H1 (cell line): ENCODE measurements around the gene CNOT2. TPM values are rescaled to one million over a fixed set of nuclear protein-coding genes. Genes with fewer than 3 reads are reported as not detected.

ENCODE experiments used
- GABPA ChIP-seq: IDR thresholded peaks from 2 replicates; pipeline ENCODE4 v1.6.1; 2011; ENCODE audit warnings: mild to moderate bottlenecking, low read length, moderate library complexity, borderline replicate concordance; ENCODE audit not compliant: insufficient read depth
- HDAC2 ChIP-seq, 2 experiments: fragments of 300-600 bp in 1 of 2; sonication (generic) in 1 of 2; IDR thresholded peaks; 2 replicates each; pipeline ENCODE4 v1.6.1; 2011 to 2012; ENCODE audit warnings: low read depth in 2 of 2, low read length in 2 of 2, mild to moderate bottlenecking in 2 of 2, moderate library complexity in 2 of 2, borderline replicate concordance in 1 of 2, inconsistent platforms in 1 of 2
- MAFK ChIP-seq: IDR thresholded peaks from 2 replicates; pipeline ENCODE4 v1.6.1; 2012; ENCODE audit warnings: low read depth, mild to moderate bottlenecking, improper control_type of control experiment, low read length
- RBBP5 ChIP-seq: IDR thresholded peaks from 2 replicates; pipeline ENCODE4 v1.7.1; 2012; ENCODE audit warnings: low read depth, mild to moderate bottlenecking, inconsistent platforms, low read length, moderate library complexity, borderline replicate concordance
- RNF2 ChIP-seq: fragments of 200-900, 300-1000 bp; sonication (generic); IDR thresholded peaks from 2 replicates; pipeline ENCODE4 v1.7.1; 2016; ENCODE audit warnings: borderline replicate concordance, low read depth, mild to moderate bottlenecking, antibody characterized with exemption, low read length; ENCODE audit not compliant: poor library complexity, severe bottlenecking; ENCODE audit errors: missing control alignments
- RXRA ChIP-seq: IDR thresholded peaks from 2 replicates; pipeline ENCODE4 v1.6.1; 2011; ENCODE audit warnings: low read depth, mild to moderate bottlenecking, low read length, moderate library complexity; ENCODE audit not compliant: insufficient read depth
- SIRT6 ChIP-seq: IDR thresholded peaks from one replicate; pipeline ENCODE4 v1.7.1; 2012; ENCODE audit warnings: low read length, inconsistent platforms
- TBP ChIP-seq: IDR thresholded peaks from 2 replicates; pipeline ENCODE4 v1.6.1; 2011; ENCODE audit warnings: low read depth, low read length, improper control_type of control experiment
- polyA plus RNA-seq, 7 experiments: library from polyadenylated mRNA; depleted of rRNA in 3 of 7; stranded (reverse) in 5 of 7; unstranded in 2 of 7; fragments of >200 nt in 5 of 7; fragments of 200-250 nt in 2 of 7; gene quantifications; 1 replicate in 5 of 7; 2 replicates in 1 of 7; 4 replicates in 1 of 7; pipeline versions ENCODE4 v1.2.1 to v1.2.3, GENCODE V29; 2011 to 2013; ENCODE audit warnings: missing spikeins in 2 of 7, mixed read lengths in 2 of 7
- total RNA-seq: library from RNA; stranded (reverse); fragmentation: NEBNext Ultra II Directional; extraction: Animal tissue kit (Norgen Biotek cat#: 25700); gene quantifications from 2 replicates; pipeline ENCODE4 v1.2.1, GENCODE V29; 2021
- TF ChIP-seq, protein P1 (sequence below): fragments of 300-600 bp; sonication (generic); IDR thresholded peaks from 2 replicates; pipeline ENCODE4 v1.7.1; 2012; ENCODE audit warnings: low read length, moderate library complexity, mild to moderate bottlenecking, inconsistent platforms; ENCODE audit not compliant: insufficient replicate concordance

Gene CNOT2
- total and polyA plus RNA-seq, 2 of the 8 experiments (the other 6 are each of a cell fraction or from before 2014, with no cell fraction given): 61.2 to 64.8 TPM

DNA sequence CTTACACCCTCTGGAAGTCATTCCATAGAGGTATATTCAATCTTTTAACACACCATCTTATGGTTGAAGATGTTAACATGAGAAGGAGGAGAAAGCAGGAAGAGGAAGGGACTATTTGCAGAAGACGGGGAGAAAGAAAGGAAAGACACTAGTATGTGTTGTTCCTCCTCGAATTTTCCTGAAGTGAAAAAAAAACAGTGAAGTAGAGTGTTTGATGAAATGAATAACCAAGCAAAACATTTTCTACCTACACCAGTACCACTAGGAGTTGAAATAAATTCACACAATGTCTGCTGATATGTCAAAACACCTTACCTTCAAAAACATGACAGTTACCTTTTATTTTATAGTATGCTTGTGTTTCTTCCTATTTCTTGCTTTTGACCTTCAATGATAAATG lies 1.4 kb upstream of the CNOT2 start (continued):
- TF ChIP-seq, protein P1, sequence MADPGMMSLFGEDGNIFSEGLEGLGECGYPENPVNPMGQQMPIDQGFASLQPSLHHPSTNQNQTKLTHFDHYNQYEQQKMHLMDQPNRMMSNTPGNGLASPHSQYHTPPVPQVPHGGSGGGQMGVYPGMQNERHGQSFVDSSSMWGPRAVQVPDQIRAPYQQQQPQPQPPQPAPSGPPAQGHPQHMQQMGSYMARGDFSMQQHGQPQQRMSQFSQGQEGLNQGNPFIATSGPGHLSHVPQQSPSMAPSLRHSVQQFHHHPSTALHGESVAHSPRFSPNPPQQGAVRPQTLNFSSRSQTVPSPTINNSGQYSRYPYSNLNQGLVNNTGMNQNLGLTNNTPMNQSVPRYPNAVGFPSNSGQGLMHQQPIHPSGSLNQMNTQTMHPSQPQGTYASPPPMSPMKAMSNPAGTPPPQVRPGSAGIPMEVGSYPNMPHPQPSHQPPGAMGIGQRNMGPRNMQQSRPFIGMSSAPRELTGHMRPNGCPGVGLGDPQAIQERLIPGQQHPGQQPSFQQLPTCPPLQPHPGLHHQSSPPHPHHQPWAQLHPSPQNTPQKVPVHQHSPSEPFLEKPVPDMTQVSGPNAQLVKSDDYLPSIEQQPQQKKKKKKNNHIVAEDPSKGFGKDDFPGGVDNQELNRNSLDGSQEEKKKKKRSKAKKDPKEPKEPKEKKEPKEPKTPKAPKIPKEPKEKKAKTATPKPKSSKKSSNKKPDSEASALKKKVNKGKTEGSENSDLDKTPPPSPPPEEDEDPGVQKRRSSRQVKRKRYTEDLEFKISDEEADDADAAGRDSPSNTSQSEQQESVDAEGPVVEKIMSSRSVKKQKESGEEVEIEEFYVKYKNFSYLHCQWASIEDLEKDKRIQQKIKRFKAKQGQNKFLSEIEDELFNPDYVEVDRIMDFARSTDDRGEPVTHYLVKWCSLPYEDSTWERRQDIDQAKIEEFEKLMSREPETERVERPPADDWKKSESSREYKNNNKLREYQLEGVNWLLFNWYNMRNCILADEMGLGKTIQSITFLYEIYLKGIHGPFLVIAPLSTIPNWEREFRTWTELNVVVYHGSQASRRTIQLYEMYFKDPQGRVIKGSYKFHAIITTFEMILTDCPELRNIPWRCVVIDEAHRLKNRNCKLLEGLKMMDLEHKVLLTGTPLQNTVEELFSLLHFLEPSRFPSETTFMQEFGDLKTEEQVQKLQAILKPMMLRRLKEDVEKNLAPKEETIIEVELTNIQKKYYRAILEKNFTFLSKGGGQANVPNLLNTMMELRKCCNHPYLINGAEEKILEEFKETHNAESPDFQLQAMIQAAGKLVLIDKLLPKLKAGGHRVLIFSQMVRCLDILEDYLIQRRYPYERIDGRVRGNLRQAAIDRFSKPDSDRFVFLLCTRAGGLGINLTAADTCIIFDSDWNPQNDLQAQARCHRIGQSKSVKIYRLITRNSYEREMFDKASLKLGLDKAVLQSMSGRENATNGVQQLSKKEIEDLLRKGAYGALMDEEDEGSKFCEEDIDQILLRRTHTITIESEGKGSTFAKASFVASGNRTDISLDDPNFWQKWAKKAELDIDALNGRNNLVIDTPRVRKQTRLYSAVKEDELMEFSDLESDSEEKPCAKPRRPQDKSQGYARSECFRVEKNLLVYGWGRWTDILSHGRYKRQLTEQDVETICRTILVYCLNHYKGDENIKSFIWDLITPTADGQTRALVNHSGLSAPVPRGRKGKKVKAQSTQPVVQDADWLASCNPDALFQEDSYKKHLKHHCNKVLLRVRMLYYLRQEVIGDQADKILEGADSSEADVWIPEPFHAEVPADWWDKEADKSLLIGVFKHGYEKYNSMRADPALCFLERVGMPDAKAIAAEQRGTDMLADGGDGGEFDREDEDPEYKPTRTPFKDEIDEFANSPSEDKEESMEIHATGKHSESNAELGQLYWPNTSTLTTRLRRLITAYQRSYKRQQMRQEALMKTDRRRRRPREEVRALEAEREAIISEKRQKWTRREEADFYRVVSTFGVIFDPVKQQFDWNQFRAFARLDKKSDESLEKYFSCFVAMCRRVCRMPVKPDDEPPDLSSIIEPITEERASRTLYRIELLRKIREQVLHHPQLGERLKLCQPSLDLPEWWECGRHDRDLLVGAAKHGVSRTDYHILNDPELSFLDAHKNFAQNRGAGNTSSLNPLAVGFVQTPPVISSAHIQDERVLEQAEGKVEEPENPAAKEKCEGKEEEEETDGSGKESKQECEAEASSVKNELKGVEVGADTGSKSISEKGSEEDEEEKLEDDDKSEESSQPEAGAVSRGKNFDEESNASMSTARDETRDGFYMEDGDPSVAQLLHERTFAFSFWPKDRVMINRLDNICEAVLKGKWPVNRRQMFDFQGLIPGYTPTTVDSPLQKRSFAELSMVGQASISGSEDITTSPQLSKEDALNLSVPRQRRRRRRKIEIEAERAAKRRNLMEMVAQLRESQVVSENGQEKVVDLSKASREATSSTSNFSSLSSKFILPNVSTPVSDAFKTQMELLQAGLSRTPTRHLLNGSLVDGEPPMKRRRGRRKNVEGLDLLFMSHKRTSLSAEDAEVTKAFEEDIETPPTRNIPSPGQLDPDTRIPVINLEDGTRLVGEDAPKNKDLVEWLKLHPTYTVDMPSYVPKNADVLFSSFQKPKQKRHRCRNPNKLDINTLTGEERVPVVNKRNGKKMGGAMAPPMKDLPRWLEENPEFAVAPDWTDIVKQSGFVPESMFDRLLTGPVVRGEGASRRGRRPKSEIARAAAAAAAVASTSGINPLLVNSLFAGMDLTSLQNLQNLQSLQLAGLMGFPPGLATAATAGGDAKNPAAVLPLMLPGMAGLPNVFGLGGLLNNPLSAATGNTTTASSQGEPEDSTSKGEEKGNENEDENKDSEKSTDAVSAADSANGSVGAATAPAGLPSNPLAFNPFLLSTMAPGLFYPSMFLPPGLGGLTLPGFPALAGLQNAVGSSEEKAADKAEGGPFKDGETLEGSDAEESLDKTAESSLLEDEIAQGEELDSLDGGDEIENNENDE: no peak
- TF ChIP-seq SIRT6 (no peak), RXRA (no peak), GABPA (no peak), RNF2 (no peak), RBBP5 (no peak), MAFK (no peak), TBP (no peak), HDAC2 (IDR thresholded peaks at IDR 0.05; ENCODE audit: borderline replicate concordance in 1 of 2, low read depth in 2 of 2, low read length in 2 of 2) (no peak)
- TF ChIP-seq, all 59 proteins: peak for 0
